Mesenchymal stem cell (in vitro differentiated cells and primary cell): Measurements from ENCODE around the gene MIP.

Experiments used
- DNase-seq: peaks from one replicate; pipeline ENCODE4 v3.0.0-alpha.2; 2013
- H2AFZ ChIP-seq: one replicate; pipeline ENCODE4 v1.6.1; 2013; ENCODE audit warnings: low read depth, mild to moderate bottlenecking, control low read depth, inconsistent platforms, low read length, moderate library complexity
- H2AK5ac ChIP-seq: 2 replicates; pipeline ENCODE4 v1.6.1; 2013; ENCODE audit warnings: low read length, moderate library complexity, mild to moderate bottlenecking, inconsistent platforms; ENCODE audit not compliant: severe bottlenecking
- H2BK120ac ChIP-seq: one replicate; pipeline ENCODE4 v1.6.1; 2013; ENCODE audit warnings: low read depth, mild to moderate bottlenecking, inconsistent platforms, low read length, moderate library complexity
- H2BK12ac ChIP-seq, 2 experiments: one replicate each; pipeline ENCODE4 v1.6.1; 2013; ENCODE audit warnings: inconsistent platforms in 2 of 2, low read length in 2 of 2, mild to moderate bottlenecking in 2 of 2, moderate library complexity in 2 of 2, control low read depth in 1 of 2
- H2BK15ac ChIP-seq: one replicate; pipeline ENCODE4 v1.6.1; 2013; ENCODE audit warnings: mild to moderate bottlenecking, low read depth, inconsistent platforms; ENCODE audit not compliant: poor library complexity, severe bottlenecking
- H2BK5ac ChIP-seq: 2 replicates; pipeline ENCODE4 v1.6.1; 2013; ENCODE audit warnings: low read depth, mild to moderate bottlenecking, low read length, control low read depth, inconsistent platforms; ENCODE audit not compliant: poor library complexity, severe bottlenecking
- H3K14ac ChIP-seq, 2 experiments: one replicate each; pipeline ENCODE4 v1.6.1; 2013; ENCODE audit warnings: inconsistent platforms in 2 of 2, low read length in 2 of 2, control low read depth in 1 of 2, mild to moderate bottlenecking in 1 of 2, moderate library complexity in 1 of 2
- H3K18ac ChIP-seq, 2 experiments: one replicate each; pipeline ENCODE4 v1.6.1; 2013; ENCODE audit warnings: inconsistent platforms in 2 of 2, low read length in 2 of 2, control low read depth in 1 of 2, low read depth in 1 of 2, mild to moderate bottlenecking in 1 of 2
- H3K23ac ChIP-seq, 2 experiments: one replicate each; pipeline ENCODE4 v1.6.1; 2013; ENCODE audit warnings: inconsistent platforms in 2 of 2, low read length in 2 of 2, mild to moderate bottlenecking in 2 of 2, moderate library complexity in 2 of 2, control low read depth in 1 of 2
- H3K27ac ChIP-seq: 2 replicates; pipeline ENCODE4 v1.5.1; 2013; ENCODE audit warnings: mild to moderate bottlenecking, moderate library complexity, low read length, control low read depth, inconsistent platforms; ENCODE audit not compliant: poor library complexity, severe bottlenecking
- H3K27me3 ChIP-seq, 2 experiments: 2 replicates each; pipeline versions ENCODE4 v1.6.1 to v1.7.0; 2013; ENCODE audit warnings: low read length in 2 of 2, mild to moderate bottlenecking in 2 of 2, moderate library complexity in 2 of 2, control low read depth in 1 of 2, inconsistent platforms in 1 of 2; ENCODE audit not compliant: control insufficient read depth in 1 of 2, insufficient read depth in 1 of 2
- H3K36me3 ChIP-seq, 2 experiments: 2 replicates each; pipeline versions ENCODE4 v1.6.1 to v1.7.0; 2013; ENCODE audit warnings: low read length in 2 of 2, control low read depth in 1 of 2, inconsistent platforms in 1 of 2, low read depth in 1 of 2, mild to moderate bottlenecking in 1 of 2; ENCODE audit not compliant: insufficient read depth in 2 of 2, control insufficient read depth in 1 of 2
- H3K4ac ChIP-seq, 2 experiments: one replicate each; pipeline ENCODE4 v1.6.1; 2013; ENCODE audit warnings: inconsistent platforms in 2 of 2, low read length in 2 of 2, mild to moderate bottlenecking in 2 of 2, moderate library complexity in 2 of 2, control low read depth in 1 of 2, low read depth in 1 of 2
- H3K4me1 ChIP-seq: 2 replicates; pipeline ENCODE4 v1.6.1; 2013; ENCODE audit warnings: low read depth, low read length, control low read depth; ENCODE audit not compliant: control insufficient read depth, insufficient read depth
- H3K4me2 ChIP-seq: 2 replicates; pipeline ENCODE4 v1.6.1; 2013; ENCODE audit warnings: low read length, mild to moderate bottlenecking, inconsistent platforms; ENCODE audit not compliant: poor library complexity, severe bottlenecking
- H3K4me3 ChIP-seq, 2 experiments: 2 replicates each; pipeline versions ENCODE4 v1.5.1 to v1.7.0; 2013; ENCODE audit warnings: low read length in 2 of 2, mild to moderate bottlenecking in 2 of 2, control low read depth in 1 of 2, low read depth in 1 of 2; ENCODE audit not compliant: insufficient read depth in 1 of 2
- H3K79me1 ChIP-seq: replicated peaks from 2 replicates; pipeline ENCODE4 v1.6.1; 2013; ENCODE audit warnings: mild to moderate bottlenecking, control low read depth, low read length, inconsistent platforms; ENCODE audit not compliant: poor library complexity, severe bottlenecking
- H3K9ac ChIP-seq: 2 replicates; pipeline ENCODE4 v1.7.0; 2013; ENCODE audit warnings: mild to moderate bottlenecking, low read length, moderate library complexity
- H3K9me3 ChIP-seq: 2 replicates; pipeline ENCODE4 v1.7.0; 2013; ENCODE audit warnings: mild to moderate bottlenecking, low read length; ENCODE audit not compliant: control insufficient read depth
- H4K8ac ChIP-seq: one replicate; pipeline ENCODE4 v1.6.1; 2013; ENCODE audit warnings: inconsistent platforms, mild to moderate bottlenecking, low read length, moderate library complexity
- H4K91ac ChIP-seq: one replicate; pipeline ENCODE4 v1.6.1; 2013; ENCODE audit warnings: mild to moderate bottlenecking, low read length, inconsistent platforms
- WGBS: methylation state at CpG from one replicate; pipeline ENCODE4 v1.1.7; 2013; ENCODE audit warnings: mixed read lengths; 5-methylcytosine and 5-hydroxymethylcytosine counted together

The MIP gene

DNA sequence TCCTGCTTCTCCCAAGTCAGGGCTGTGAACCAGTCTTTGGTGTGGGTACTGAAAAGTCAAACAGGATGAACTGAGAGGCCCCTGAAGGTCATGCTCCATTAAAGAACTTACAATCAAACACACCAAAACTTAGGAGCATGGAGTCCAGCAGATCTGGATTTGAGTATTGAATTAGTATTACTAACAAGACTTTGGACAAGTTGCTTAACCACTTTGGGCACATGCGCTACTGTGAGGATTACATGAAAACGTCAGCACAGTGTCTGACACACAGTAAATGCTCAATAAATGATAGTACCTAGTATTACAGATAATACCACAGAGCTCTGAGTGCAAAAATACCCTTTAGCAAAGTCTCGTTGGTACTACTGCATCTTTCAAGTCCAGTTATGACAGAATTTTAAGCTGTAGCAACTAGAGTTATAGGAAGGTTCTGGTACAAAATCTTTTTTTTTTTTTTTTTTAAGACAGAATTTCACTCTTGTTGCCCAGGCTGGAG, 28.5 kb downstream of the MIP start:
- no peak for DNase-seq
- Histone ChIP-seq H3K9me3 (no peaks in the 10 kb centered on the region), H3K4ac (no peak overlapping the region), H4K8ac (no peak overlapping the region), H3K36me3 (peaks cover 52 to 54% of the 10 kb centered on the region in 2 experiments), H2BK12ac (no peak overlapping the region), H3K27ac (no peak overlapping the region), H4K91ac (no peak overlapping the region), H3K14ac (no peak overlapping the region), H2BK15ac (no peak overlapping the region), H2AK5ac (no peak overlapping the region), H2BK5ac (no peak overlapping the region), H2AFZ (no peak overlapping the region), H3K4me3 (no peak overlapping the region), H3K9ac (no peak overlapping the region), H3K4me2 (no peak overlapping the region), H3K18ac (no peak overlapping the region), H3K23ac (no peak overlapping the region), H3K27me3 (no peaks in the 10 kb centered on the region), H2BK120ac (no peak overlapping the region), H3K4me1 (no peaks in the 10 kb centered on the region), H3K79me1 (no peaks in the 10 kb centered on the region)
- WGBS, result 40% methylated on average over 2 of the region's 3 CpGs

GRCh38 chr12:56425193-56425592, 29.3 kb downstream of the MIP start:
- Histone ChIP-seq H3K4me1 (no peaks in the 10 kb centered on the region), H2BK12ac (no peak overlapping the region), H3K27me3 (no peaks in the 10 kb centered on the region), H3K18ac (no peak overlapping the region), H3K23ac (no peak overlapping the region), H4K8ac (no peak overlapping the region), H2BK120ac (no peak overlapping the region), H3K4me2 (no peak overlapping the region), H3K4ac (no peak overlapping the region), H3K9ac (no peak overlapping the region), H4K91ac (no peak overlapping the region), H3K36me3 (peaks cover 53 to 58% of the 10 kb centered on the region in 2 experiments), H3K9me3 (no peaks in the 10 kb centered on the region), H2BK5ac (no peak overlapping the region), H3K27ac (no peak overlapping the region), H2AFZ (no peak overlapping the region), H2BK15ac (no peak overlapping the region), H3K4me3 (no peak overlapping the region), H3K79me1 (no peaks in the 10 kb centered on the region), H2AK5ac (no peak overlapping the region), H3K14ac (no peak overlapping the region)
- WGBS, result 100% methylated on average over 1 of the region's 1 CpG
- no peak for DNase-seq

DNA sequence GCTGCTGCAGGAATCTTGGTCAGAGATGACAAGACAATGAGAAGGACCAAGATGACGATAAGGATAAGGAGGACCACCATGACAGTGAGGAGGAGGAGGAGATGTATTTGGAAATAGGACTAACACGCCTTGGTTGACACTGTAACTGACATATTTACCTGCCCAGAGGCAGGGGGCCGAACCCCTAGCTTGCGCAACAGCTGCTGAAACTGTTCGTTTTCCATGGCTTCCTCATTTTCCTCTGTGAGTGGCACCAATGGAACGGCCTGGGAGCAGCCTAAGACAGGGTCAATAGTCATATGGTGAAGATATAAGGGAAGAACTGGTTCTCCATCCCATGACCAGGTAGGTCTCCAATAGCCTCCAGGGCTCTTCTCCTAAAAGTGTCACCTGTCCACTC, 34.0 kb downstream of the MIP start:
- Histone ChIP-seq H3K23ac (no peak overlapping the region), H4K8ac (no peak overlapping the region), H3K4me2 (no peak overlapping the region), H3K14ac (no peak overlapping the region), H3K79me1 (no peaks in the 10 kb centered on the region), H2AFZ (no peak overlapping the region), H2BK5ac (no peak overlapping the region), H3K27ac (no peak overlapping the region), H2BK12ac (no peak overlapping the region), H3K36me3 (peaks cover 47 to 52% of the 10 kb centered on the region in 2 experiments), H4K91ac (no peak overlapping the region), H3K4me1 (no peaks in the 10 kb centered on the region), H2AK5ac (no peak overlapping the region), H2BK120ac (no peak overlapping the region), H3K18ac (no peak overlapping the region), H3K4ac (no peak overlapping the region), H3K9ac (no peak overlapping the region), H3K4me3 (no peak overlapping the region), H2BK15ac (no peak overlapping the region), H3K9me3 (no peaks in the 10 kb centered on the region), H3K27me3 (no peaks in the 10 kb centered on the region)
- no peak for DNase-seq
- WGBS, result 93% methylated on average over 6 of the region's 6 CpGs

- Histone ChIP-seq H3K18ac (no peak overlapping the region), H3K4me2 (no peak overlapping the region), H3K4me1 (no peaks in the 10 kb centered on the region), H3K36me3 (peaks cover 32 to 40% of the 10 kb centered on the region in 2 experiments), H3K9me3 (no peaks in the 10 kb centered on the region), H3K79me1 (no peaks in the 10 kb centered on the region), H2AFZ (no peak overlapping the region), H3K23ac (no peak overlapping the region), H3K27ac (no peak overlapping the region), H2BK5ac (no peak overlapping the region), H2BK15ac (no peak overlapping the region), H2AK5ac (no peak overlapping the region), H3K4ac (no peak overlapping the region), H4K91ac (no peak overlapping the region), H3K4me3 (no peak overlapping the region), H3K9ac (no peak overlapping the region), H3K14ac (no peak overlapping the region), H2BK12ac (no peak overlapping the region), H4K8ac (no peak overlapping the region), H3K27me3 (no peaks in the 10 kb centered on the region), H2BK120ac (no peak overlapping the region)
- 98% methylated on average over 11 of the region's 11 CpGs for WGBS
- DNase-seq, result no peak
Observed at GRCh38 chr12:56417739-56418138, 36.7 kb downstream of the MIP start.
